ENCODE results near the gene FAM153A.
"Not testable (repeated sequence)": the region's sequence is repeated elsewhere in the genome, so short reads cannot be mapped to it uniquely, and the experiment has no call there.

FAM153A gene

DNA sequence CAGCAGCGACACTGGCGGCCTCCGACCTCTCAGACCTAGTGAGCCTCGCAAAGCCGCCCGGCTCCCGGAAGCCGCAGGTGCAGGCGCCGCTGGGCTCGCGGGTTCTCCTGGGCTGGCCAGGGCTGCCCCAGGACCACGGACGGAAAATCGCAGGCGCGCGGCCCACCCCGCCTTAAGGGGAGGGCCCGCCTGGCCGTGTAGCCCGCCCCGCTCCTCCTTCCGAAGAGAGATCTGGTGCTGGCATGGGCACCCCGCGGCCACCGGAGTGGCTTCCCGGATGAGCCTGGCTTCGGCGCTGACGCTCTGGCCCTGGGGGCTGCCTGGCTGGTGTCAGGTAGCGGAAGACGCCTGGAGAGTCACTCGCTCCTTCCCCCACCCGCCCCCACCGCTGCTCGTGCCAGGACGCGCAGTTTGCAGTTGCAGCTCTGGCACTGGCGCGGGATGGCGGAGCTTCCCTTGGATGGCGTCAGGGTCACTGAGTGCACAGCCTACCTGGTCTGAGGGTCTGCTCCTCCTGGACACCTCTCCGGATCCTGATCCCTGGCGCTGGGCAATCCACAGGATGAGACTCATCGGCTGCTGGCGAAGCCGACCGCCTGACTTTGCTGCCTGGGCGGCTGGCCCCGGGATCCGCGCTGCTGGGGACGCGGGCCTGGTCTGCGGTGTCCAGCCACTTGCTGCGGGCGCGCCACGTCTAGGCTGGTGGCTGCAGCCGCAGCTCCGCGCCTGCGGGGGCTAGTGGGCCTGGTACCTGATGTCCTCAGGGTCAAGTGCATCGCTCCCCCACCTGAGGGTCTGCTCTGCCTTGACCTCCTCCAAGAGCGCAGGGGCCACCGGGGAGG is at the start of gene FAM153A:
FAM153A (minus strand) TSS at position 108 of the 842 bp plus-strand sequence.
- DNase-seq = not testable (repeated sequence)

DNA sequence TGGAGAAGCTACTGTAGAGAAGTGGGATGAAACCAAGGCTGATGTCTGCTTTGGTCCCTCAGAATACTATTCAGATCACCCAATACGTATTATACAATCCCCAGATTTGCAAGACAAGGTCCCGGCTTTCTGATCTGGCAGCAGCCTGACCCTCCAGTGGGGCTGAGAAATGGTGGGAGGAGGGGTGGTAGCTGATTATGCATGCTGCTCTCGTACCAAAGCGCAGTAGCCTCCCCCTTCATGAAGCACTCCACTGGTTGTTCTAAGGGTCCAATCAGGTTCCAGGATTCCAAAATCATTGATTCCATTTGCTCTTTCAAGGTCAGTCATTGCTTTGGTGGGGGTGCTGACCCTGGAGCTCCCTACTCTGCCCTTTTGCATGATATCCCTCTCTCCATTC is 49.6 kb upstream of the FAM153A start:
- DNase-seq = not testable (repeated sequence)

DNA sequence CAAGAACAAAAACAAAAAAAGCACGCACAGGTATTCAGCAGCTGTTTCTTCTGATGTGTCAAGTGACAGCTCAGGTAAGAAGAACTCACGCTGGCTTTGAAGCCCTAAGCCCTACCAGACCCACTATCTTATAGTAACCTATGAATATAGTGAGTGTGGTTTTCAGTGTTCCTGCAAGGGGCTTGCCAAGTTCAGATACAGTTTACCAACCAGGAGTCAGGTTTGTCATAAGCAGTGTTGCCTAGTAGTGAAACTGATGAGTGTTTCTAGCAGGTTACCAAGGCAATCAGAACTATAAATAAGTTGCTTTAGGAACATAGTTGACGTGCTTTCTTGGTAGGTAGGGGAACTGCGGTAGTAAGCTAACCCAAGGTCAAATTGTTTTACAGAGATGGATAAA is 43.4 kb upstream of the FAM153A start:
- not testable (repeated sequence) for DNase-seq

GRCh38 chr5:177824776-177825175 is 42.1 kb upstream of the FAM153A start:
- not testable (repeated sequence) for DNase-seq

- not testable (repeated sequence) for DNase-seq
Observed at GRCh38 chr5:177822489-177822888, 39.8 kb upstream of the FAM153A start.

GRCh38 chr5:177819664-177820063 is 37.0 kb upstream of the FAM153A start:
- DNase-seq = not testable (repeated sequence)

- not testable (repeated sequence) for DNase-seq
Observed at GRCh38 chr5:177812814-177813425, 30.2 kb upstream of the FAM153A start.

- DNase-seq = not testable (repeated sequence)
Observed at GRCh38 chr5:177812160-177812743, 29.6 kb upstream of the FAM153A start.

DNA sequence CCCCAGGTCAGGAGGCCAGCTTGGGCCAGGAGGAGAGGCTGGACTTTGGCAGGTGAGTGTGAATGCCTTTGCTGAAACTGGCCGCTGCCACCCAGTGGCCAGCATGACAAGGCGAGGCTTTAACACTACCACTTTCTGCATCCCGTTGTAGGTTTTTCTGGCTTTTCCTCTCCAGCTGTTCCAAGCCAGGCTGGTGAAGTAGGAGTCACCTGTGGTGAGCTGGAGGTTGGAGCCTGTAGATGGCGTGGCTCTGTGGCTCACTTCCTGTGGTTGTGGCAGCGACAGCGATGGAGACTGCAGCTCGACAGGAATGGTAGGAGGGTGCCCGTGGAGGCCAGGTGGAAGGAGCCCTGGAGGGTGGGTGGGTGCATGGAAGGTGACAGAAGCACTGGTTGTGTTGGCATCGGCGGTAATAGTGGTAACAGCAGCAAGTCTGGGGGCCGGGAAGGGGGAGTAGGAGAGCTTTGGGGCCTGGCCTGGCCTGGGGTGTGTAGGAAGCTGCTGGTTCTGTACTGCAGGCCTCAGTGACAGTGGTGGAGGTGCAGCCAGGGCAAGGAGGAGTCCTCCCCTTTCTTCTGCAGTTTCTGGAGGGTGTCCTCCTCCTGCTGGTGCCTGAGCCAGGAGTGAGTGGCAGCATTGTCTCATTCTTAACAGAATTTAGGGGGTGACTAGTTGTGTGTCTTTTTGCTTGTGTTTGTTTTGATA is 26.7 kb upstream of the FAM153A start:
- not testable (repeated sequence) for DNase-seq

GRCh38 chr5:177808420-177808819 is 25.7 kb upstream of the FAM153A start:
- not testable (repeated sequence) for DNase-seq

- not testable (repeated sequence) for DNase-seq
Observed at GRCh38 chr5:177807265-177807664, 24.6 kb upstream of the FAM153A start.

GRCh38 chr5:177801427-177801826 is 18.7 kb upstream of the FAM153A start:
- DNase-seq = not testable (repeated sequence)

GRCh38 chr5:177798237-177798840 is 15.6 kb upstream of the FAM153A start:
- not testable (repeated sequence) for DNase-seq

- not testable (repeated sequence) for DNase-seq
Observed at GRCh38 chr5:177793272-177793671, 10.6 kb upstream of the FAM153A start.

DNA sequence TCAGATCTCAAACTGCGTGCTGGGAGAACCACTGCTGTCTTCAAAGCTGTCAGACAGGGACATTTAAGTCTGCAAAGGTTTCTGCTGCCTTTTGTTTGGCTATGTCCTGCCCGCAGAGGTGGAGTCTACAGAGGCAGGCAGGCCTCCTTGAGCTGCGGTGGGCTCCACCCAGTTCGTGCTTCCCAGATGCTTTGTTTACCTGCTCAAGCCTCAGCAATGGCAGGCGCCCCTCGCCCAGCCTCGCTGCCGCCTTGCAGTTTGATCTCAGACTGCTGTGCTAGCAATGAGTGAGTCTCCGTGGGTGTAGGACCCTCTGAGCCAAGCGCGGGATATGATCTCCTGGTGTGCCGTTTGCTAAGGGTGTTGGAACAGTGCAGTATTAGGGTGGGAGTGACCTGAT is 8.9 kb upstream of the FAM153A start:
- not testable (repeated sequence) for DNase-seq

DNA sequence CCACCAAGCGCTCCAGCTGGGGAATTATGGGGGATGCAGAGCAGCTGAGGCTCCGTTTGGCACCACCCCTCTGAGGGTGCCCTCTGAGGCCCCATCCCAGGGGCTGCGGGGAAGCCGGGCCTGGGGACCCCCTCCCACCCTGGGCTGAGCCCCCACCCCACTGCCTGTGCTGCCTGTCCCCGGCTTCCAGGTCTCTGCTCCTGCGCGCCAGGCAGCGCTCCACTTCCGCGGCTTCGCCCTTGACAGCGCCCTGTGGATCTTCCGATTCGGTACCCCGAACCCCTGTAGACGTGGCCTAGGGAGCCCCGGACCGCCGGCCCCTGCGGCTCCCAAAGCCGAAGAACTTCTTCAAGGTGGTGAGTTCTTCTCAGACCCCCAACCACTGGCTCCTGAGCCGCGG is 530 bp downstream of the FAM153A start:
- not testable (repeated sequence) for DNase-seq

DNA sequence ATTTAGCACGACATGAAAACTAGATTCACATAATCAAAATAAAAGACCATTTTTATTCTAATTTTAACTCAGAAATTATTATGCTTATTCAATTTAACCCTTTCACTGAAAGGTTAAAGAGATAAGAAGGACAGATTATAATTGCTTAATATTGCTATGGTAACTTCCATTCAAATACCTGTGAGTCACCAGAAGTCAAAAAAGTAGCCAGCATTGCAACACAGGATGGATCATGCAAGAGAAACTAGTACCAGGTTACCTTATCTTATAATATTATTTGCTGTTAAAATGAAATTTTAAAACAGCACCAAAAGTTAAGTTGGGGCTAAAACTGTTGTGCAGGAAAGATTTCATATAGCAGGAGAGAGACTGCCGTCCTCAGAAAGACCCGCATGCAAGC is 11.5 kb downstream of the FAM153A start:
- DNase-seq = not testable (repeated sequence)

- DNase-seq = not testable (repeated sequence)
Observed at GRCh38 chr5:177770646-177771045, 12.1 kb downstream of the FAM153A start.

DNA sequence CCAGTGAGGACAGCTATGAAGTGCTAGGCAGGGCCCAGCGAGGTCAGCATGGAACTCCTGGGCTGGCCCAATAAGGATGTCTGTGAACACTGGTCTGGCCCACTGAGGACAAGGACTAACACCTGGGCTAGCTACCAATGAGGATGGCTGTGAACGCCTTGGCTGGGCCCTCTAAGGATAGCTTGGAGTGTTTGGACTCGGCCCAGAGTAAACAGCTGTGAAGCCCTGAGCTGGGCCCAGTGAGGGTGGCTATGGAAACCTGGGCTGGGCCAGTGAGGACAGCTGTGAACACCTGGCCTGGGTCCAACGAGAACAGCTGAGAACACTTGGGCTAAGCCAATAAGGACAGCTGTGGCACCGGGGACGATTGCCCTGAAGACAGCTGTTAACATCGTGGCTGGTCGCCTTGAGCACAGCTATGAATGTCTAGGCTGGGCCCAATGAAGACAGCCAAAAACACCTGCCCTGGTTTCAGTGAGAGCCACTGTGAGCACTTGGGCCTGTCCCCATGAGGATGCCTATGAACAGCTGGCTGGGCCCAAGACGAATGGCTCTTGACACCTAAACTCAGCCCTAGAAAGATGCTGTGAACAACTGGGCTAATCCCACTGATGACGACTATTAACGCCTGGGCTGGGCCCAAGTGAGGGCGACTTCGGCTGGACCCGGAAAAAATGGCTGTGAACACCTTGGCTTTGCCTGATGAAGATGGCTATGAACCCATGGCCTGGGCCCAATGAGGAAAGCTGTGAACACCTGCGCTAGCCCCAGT is 18.8 kb downstream of the FAM153A start:
- not testable (repeated sequence) for DNase-seq

DNA sequence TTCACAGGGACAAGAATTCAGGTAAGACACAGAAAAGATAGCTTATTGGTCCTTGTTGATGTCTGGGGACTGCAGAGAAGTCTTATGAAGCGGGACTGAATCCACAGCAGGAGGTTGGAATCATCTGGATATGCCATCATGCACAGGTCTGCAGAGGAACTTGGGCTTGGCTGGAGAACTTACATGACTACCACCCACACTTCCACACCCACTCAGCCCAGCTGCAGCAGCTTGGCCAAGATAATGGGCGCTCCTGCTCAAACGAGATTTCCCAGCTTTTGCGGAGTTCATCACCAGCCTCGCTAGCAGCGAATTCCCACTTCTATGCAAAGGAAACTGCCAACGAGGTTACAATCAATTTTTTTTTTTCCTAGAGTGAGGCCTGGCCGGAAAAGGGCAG is 21.7 kb downstream of the FAM153A start:
- not testable (repeated sequence) for DNase-seq

- DNase-seq = not testable (repeated sequence)
Observed at GRCh38 chr5:177747354-177747753, 35.3 kb downstream of the FAM153A start.

DNA sequence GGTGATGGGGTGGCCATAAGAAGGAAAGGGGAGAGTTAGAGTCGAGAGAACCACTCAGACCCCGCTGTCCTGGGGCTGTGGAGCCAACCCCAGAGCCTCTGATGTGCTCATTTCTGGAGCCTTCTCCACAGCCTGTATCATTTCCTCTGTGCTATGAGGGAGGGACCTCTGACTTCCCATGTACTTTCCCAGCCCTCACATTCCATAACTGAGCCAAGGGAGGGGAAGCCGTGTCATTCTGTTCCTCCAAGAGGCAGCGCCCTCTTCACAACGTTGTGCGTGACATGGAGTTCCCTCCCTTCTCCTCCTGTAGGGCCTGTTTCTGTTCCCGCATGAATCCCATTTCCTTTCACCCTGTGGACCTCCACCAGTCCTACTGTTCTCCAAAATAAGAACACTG is 57.8 kb downstream of the FAM153A start:
- not testable (repeated sequence) for DNase-seq
